GM23338 (cell line): ENCODE results near the gene KSR2.
A peak's percentile ranks its signal among the peaks of the same experiment; 100 is the strongest.

Experiments
- CREB1 ChIP-seq: fragments of 250-450 bp; sonication (Bioruptor Pico); IDR thresholded peaks from 2 replicates; pipeline ENCODE4 v1.5.0; 2020; ENCODE audit warnings: low read depth, mild to moderate bottlenecking, moderate library complexity
- CTCF ChIP-seq, 2 experiments: fragments of 200-600 bp in 1 of 2; sonication (generic) in 1 of 2; conservative IDR thresholded peaks; 2 replicates each; pipeline versions ENCODE4 v1.5.1 to v1.6.1; 2016 to 2017; ENCODE audit warnings: antibody characterized with exemption in 2 of 2, low read depth in 2 of 2, mild to moderate bottlenecking in 2 of 2, moderate library complexity in 1 of 2

- peak; percentile 92 to 95; a peak in 3 of 4 replicates for TF ChIP-seq CTCF (conservative IDR thresholded peaks at IDR 0.05; ENCODE audit: low read depth in 2 of 2)
- no peak for TF ChIP-seq CREB1 (CRISPR knock-in tag)
These were observed 495.8 kb downstream of the KSR2 start for GRCh38 chr12:117472983-117473382.
